Measurements from ENCODE around the gene FBXO8. TPM values are rescaled to one million over a fixed set of nuclear protein-coding genes. Genes with fewer than 3 reads are reported as not detected.

FBXO8 gene
- total RNA-seq, 1 experiment from 2014 or later: 16.7 TPM

DNA sequence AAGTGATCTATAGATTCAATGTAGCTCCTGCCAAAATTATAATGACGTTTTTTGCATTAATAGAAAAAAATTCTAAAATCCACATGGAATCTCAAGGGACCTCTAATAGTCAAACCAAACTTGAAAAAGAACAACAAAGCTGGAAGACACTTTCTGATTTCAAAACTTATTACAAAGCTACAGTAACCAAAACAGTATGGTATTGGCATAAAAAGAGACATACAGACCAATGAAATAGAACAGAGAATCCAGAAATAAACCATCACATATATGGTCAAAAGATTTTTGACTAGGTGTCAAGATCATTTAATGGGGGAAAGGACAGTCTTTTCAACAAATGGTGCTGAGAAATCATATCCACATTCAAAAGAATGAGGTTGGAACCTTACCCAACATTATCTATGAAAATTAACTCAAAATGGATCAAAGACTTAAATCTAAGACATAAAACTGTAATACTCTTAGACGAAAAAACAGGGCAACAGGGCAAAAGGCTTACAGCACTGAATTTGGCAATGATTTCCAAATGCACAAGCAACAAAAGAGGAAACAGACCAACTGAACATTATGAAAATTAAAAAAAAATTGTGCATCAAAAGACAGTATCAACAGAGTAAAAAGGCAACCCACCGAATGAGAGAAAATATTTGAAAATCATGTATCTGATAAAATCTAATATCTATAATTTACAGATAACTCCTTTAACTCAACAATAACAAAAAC is 3.9 kb downstream of the FBXO8 start:
- no peak for DNase-seq
- TF ChIP-seq EZH2 (IDR thresholded peaks at IDR 0.05; ENCODE audit: low read depth): no peak
- TF ChIP-seq, protein P1, sequence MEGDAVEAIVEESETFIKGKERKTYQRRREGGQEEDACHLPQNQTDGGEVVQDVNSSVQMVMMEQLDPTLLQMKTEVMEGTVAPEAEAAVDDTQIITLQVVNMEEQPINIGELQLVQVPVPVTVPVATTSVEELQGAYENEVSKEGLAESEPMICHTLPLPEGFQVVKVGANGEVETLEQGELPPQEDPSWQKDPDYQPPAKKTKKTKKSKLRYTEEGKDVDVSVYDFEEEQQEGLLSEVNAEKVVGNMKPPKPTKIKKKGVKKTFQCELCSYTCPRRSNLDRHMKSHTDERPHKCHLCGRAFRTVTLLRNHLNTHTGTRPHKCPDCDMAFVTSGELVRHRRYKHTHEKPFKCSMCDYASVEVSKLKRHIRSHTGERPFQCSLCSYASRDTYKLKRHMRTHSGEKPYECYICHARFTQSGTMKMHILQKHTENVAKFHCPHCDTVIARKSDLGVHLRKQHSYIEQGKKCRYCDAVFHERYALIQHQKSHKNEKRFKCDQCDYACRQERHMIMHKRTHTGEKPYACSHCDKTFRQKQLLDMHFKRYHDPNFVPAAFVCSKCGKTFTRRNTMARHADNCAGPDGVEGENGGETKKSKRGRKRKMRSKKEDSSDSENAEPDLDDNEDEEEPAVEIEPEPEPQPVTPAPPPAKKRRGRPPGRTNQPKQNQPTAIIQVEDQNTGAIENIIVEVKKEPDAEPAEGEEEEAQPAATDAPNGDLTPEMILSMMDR (conservative IDR thresholded peaks at IDR 0.05): no peak
- ChIA-PET POLR2A (ENCODE audit: unreplicated experiment) (interaction anchor here (0.6 kb wide), 1 partner anchor 1080 kb away, joined by 3 read pairs; no protein-coding TSS in a partner anchor), CTCF (no interaction called here)
- Histone ChIP-seq H3F3A (ENCODE audit: insufficient read depth, low read depth) (peaks cover 11% of the 10 kb centered on the region; the same call in 1 of the 2 replicates), H3K4me3 (no peak overlapping the region), H3K9me2 (ENCODE audit: insufficient read depth) (no peaks in the 10 kb centered on the region), H3K36me3 (ENCODE audit: low read depth) (no peaks in the 10 kb centered on the region), H3K4me2 (no peak overlapping the region), H3K27ac (no peak overlapping the region), H3K9me3 (ENCODE audit: insufficient read depth, low read depth) (no peaks in the 10 kb centered on the region), H3K79me2 (ENCODE audit: low read depth) (peaks cover 14% of the 10 kb centered on the region), H4K20me1 (ENCODE audit: insufficient read depth) (no peaks in the 10 kb centered on the region), H3K4me1 (replicated peaks; ENCODE audit: insufficient read depth) (0 out of 2 replicates have a peak, but pooled peaks cover 5% of the 10 kb centered on the region), H2AFZ (no peak overlapping the region), H3K27me3 (ENCODE audit: insufficient read depth, low read depth) (no peaks in the 10 kb centered on the region)
- no TSS peak for BruUV-seq (replicated peaks)
- intact Hi-C loops (cut with micrococcal nuclease; ENCODE audit: unreplicated experiment): no loop called here

DNA sequence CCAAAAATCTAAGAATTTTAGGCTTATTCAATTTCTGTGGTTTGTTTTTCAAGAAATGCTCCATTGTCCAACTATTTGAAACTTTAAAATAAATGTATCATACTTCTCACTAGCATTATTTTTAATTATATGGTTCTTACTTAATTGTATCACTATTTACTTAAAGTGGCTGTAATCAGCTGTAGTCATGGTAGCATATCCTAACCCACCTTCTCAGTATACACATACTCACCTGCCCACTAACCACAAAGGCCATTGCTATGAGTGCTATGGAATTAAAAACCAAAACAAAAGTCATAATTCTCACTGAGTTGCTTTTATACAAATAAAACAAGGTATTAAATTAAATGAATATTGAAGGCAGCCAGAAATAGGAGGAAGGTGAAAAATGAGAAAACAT is 5.0 kb downstream of the FBXO8 start:
- no peaks in the 10 kb centered on the region for H3K9me2 ChIP-seq (ENCODE audit: insufficient read depth)
- intact Hi-C loops (cut with micrococcal nuclease; ENCODE audit: unreplicated experiment): no loop called here
- H4K20me1 ChIP-seq (ENCODE audit: insufficient read depth): no peaks in the 10 kb centered on the region
- ChIA-PET CTCF (no interaction called here), POLR2A (ENCODE audit: unreplicated experiment) (interaction anchor here (0.5 kb wide), 1 partner anchor 799 kb away, joined by 4 read pairs; no protein-coding TSS in a partner anchor)
- H3K79me2 ChIP-seq (ENCODE audit: low read depth): peaks cover 13% of the 10 kb centered on the region
- BruUV-seq (replicated peaks): no TSS peak
- DNase-seq: no peak
- no peaks in the 10 kb centered on the region for H3K9me3 ChIP-seq (ENCODE audit: insufficient read depth, low read depth)
- no peaks in the 10 kb centered on the region for H3K36me3 ChIP-seq (ENCODE audit: low read depth)
- peaks cover 4% of the 10 kb centered on the region; the same call in 1 of the 2 replicates for H3F3A ChIP-seq (ENCODE audit: insufficient read depth, low read depth)
- TF ChIP-seq EZH2 (IDR thresholded peaks at IDR 0.05; ENCODE audit: low read depth): no peak
- TF ChIP-seq, protein P1 (conservative IDR thresholded peaks at IDR 0.05): no peak
- no peak overlapping the region for H3K4me2 ChIP-seq
- no peak overlapping the region for H3K4me3 ChIP-seq
- no peaks in the 10 kb centered on the region for H3K27me3 ChIP-seq (ENCODE audit: insufficient read depth, low read depth)
- 0 out of 2 replicates have a peak, but pooled peaks cover 4% of the 10 kb centered on the region for H3K4me1 ChIP-seq (replicated peaks; ENCODE audit: insufficient read depth)
- no peak overlapping the region for H3K27ac ChIP-seq
- H2AFZ ChIP-seq: no peak overlapping the region

DNA sequence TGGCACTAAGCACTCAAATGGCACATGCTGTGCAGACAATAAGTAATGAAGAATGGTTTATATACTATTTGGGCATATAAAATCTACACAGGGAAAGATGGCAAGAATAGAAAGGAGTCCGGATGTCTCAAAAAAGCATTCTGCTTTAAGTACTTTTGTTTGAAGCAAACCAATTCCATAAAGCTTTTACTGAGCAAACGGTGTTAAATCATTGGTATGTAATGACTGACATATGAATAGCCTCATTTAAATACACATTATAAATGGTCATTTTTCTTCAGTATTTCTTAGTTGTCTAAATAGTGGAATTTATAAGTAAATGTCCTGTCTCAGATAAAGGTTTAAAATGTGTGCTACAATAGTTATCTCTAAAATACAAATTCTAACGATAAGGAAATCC is 6.0 kb downstream of the FBXO8 start:
- Histone ChIP-seq H3K4me2 (no peak overlapping the region), H3K36me3 (ENCODE audit: low read depth) (no peaks in the 10 kb centered on the region), H3K27me3 (ENCODE audit: insufficient read depth, low read depth) (no peaks in the 10 kb centered on the region), H3K27ac (no peak overlapping the region), H3K9me3 (ENCODE audit: insufficient read depth, low read depth) (no peaks in the 10 kb centered on the region), H2AFZ (no peak overlapping the region), H3K4me3 (no peak overlapping the region), H3K9me2 (ENCODE audit: insufficient read depth) (no peaks in the 10 kb centered on the region), H3K79me2 (ENCODE audit: low read depth) (peaks cover 13% of the 10 kb centered on the region), H3F3A (ENCODE audit: insufficient read depth, low read depth) (no peaks in the 10 kb centered on the region), H4K20me1 (ENCODE audit: insufficient read depth) (no peaks in the 10 kb centered on the region; the same call in 1 of the 2 replicates), H3K4me1 (replicated peaks; ENCODE audit: insufficient read depth) (0 out of 2 replicates have a peak, but pooled peaks cover 4% of the 10 kb centered on the region)
- ChIA-PET CTCF (no interaction called here), POLR2A (ENCODE audit: unreplicated experiment) (no interaction called here)
- no peak for TF ChIP-seq EZH2 (IDR thresholded peaks at IDR 0.05; ENCODE audit: low read depth)
- TF ChIP-seq, protein P1 (conservative IDR thresholded peaks at IDR 0.05): no peak
- no TSS peak for BruUV-seq (replicated peaks)
- no peak for DNase-seq
- intact Hi-C loops (cut with micrococcal nuclease; ENCODE audit: unreplicated experiment): no loop called here
